Liver (tissue), 3 donors: ENCODE measurements around the gene NEIL3.

Experiments
- ATF3 ChIP-seq: IDR thresholded peaks from 2 replicates; pipeline ENCODE4 v1.6.1; 2016; ENCODE audit warnings: antibody characterized with exemption
- CTCF ChIP-seq: fragments of 150-350 bp; IDR thresholded peaks from 2 replicates; pipeline ENCODE4 v1.5.1; 2017; ENCODE audit warnings: improper control_type of control experiment, low read depth, low read length; ENCODE audit not compliant: missing input control
- EGR1 ChIP-seq, 2 donors: IDR thresholded peaks; 2 replicates each; pipeline ENCODE4 v1.6.1; 2016 to 2018; ENCODE audit warnings: antibody characterized with exemption in 2 of 2, low read depth in 2 of 2
- GABPA ChIP-seq, 2 donors: IDR thresholded peaks in 1 of 2; conservative IDR thresholded peaks in 1 of 2; 2 replicates each; pipeline ENCODE4 v1.6.1; 2016; ENCODE audit warnings: antibody characterized with exemption in 2 of 2, mild to moderate bottlenecking in 1 of 2, moderate library complexity in 1 of 2
- NR2F2 ChIP-seq: IDR thresholded peaks from 2 replicates; pipeline ENCODE4 v1.6.1; 2016; ENCODE audit warnings: antibody characterized with exemption
- RXRA ChIP-seq, 2 donors: IDR thresholded peaks; 2 replicates each; pipeline ENCODE4 v1.6.1; 2017 to 2018; ENCODE audit warnings: antibody characterized with exemption in 2 of 2, mild to moderate bottlenecking in 1 of 2
- YY1 ChIP-seq: IDR thresholded peaks from 2 replicates; pipeline ENCODE4 v1.6.1; 2016; ENCODE audit warnings: antibody characterized with exemption, mild to moderate bottlenecking
- donor health status: healthy.
- donor health status: healthy.

GRCh38 chr4:177385576-177386277 lies 76.1 kb downstream of the NEIL3 start:
- TF ChIP-seq CTCF (no peak), ATF3 (no peak), GABPA (IDR thresholded peaks at IDR 0.05 in 1 of 2, conservative IDR thresholded peaks at IDR 0.05 in 1 of 2) (no peak), NR2F2 (no peak), YY1 (no peak), RXRA (IDR thresholded peaks at IDR 0.05) (no peak), EGR1 (IDR thresholded peaks at IDR 0.05; ENCODE audit: low read depth in 2 of 2) (no peak)
